Adrenal gland (tissue), 12 donors: ENCODE data around the gene OSBPL10. TPM values are rescaled to one million over a fixed set of nuclear protein-coding genes. Genes with fewer than 3 reads are reported as not detected.

ENCODE experiments used
- DNase-seq, 7 donors: peaks; one replicate each; pipeline ENCODE4 v3.0.0-alpha.2; 2019 to 2020
- H3K27ac ChIP-seq, 5 donors: fragments of 200-600 bp; sonication (generic) in 4 of 5; 1 replicate in 3 of 5; 2 replicates in 2 of 5; pipeline versions ENCODE4 v1.5.1 to v1.8.0; 2016 to 2020; ENCODE audit warnings: mild to moderate bottlenecking in 1 of 5
- H3K27me3 ChIP-seq: fragments of 200-600 bp; 2 replicates; pipeline ENCODE4 v1.8.0; 2021
- H3K36me3 ChIP-seq, 2 donors: fragments of 200-600 bp; replicated peaks in 1 of 2; 1 replicate in 1 of 2; 2 replicates in 1 of 2; pipeline versions ENCODE4 v1.5.1 to v1.8.0; 2018 to 2022
- H3K4me1 ChIP-seq, 2 donors: fragments of 200-600 bp; replicated peaks in 1 of 2; 1 replicate in 1 of 2; 2 replicates in 1 of 2; pipeline versions ENCODE4 v1.5.1 to v1.8.0; 2018 to 2021
- H3K4me3 ChIP-seq, 4 donors: fragments of 200-600 bp; sonication (generic) in 3 of 4; one replicate each; pipeline ENCODE4 v1.5.1; 2016 to 2018
- H3K9me3 ChIP-seq, 3 donors: fragments of 200-600 bp; sonication (generic) in 1 of 3; replicated peaks in 1 of 3; 1 replicate in 2 of 3; 2 replicates in 1 of 3; pipeline versions ENCODE4 v1.5.1 to v1.8.0; 2016 to 2021
- POLR2A ChIP-seq, 2 donors: fragments of 450-650 bp; IDR thresholded peaks; one replicate each; pipeline ENCODE4 v1.6.1; 2017; ENCODE audit warnings: antibody characterized with exemption in 2 of 2, mild to moderate bottlenecking in 2 of 2, moderate library complexity in 1 of 2
- WGBS, 4 donors: extraction: QIAGEN DNeasy Blood & Tissue Kit in 2 of 4; methylation state at CpG; one replicate each; pipeline versions ENCODE4 v1.1.5 to v1.1.7; 2013 to 2017; 5-methylcytosine and 5-hydroxymethylcytosine counted together
- intact Hi-C, 2 donors: fragments of 100-400 bp; cut with DNase I; formaldehyde crosslinking; loops; one replicate each; pipeline versions ENCODE4 v1.14.1 to v1.15.0; 2022 to 2023
- polyA plus RNA-seq, 3 donors: library from polyadenylated mRNA; stranded (reverse); fragments of 200-250 nt in 2 of 3; fragments of 350-450 nt in 1 of 3; fragmentation: Illumina TruSeq in 1 of 3; extraction: RNeasy Lipid Tissue Mini Kit (QIAGEN cat#74804) in 1 of 3; gene quantifications; one replicate each; pipeline ENCODE4 v1.2.3, GENCODE V29; 2013 to 2014
- total RNA-seq, 9 donors: library from RNA; depleted of rRNA in 4 of 9; stranded (reverse); fragments of >200 nt in 4 of 9; fragments of 120-200 nt in 1 of 9; fragmentation: NEBNext Ultra II Directional in 1 of 9; extraction: Animal tissue kit (Norgen Biotek cat#: 25700) in 1 of 9; gene quantifications; one replicate each; pipeline versions ENCODE4 v1.1.0 to v1.2.4, GENCODE V29; 2013 to 2023
- TF ChIP-seq, protein P1 (sequence below), 6 experiments: fragments of 450-650 bp in 4 of 6; fragments of 200-600 bp in 2 of 6; sonication (generic) in 1 of 6; IDR thresholded peaks; 1 replicate in 5 of 6; 2 replicates in 1 of 6; pipeline versions ENCODE4 v1.5.1 to v1.8.0; 2016 to 2021; ENCODE audit warnings: antibody characterized with exemption in 6 of 6, mild to moderate bottlenecking in 2 of 6, moderate library complexity in 1 of 6
- donor health status: healthy with polysubstance abuse.
- donor health status: Bipolar disorder and iron deficiency.
- donor health status: DM: yes; HTN: yes; CAD: no.
- donor health status: DM: no; HTN: no; CAD: no.
- donor health status: DM: no; HTN: no; CAD: no.
- donor health status: DM: yes; HTN: yes; CAD: no.

The OSBPL10 gene
- total and polyA plus RNA-seq, 12 donors, result 2.0 to 55.6 (median 9.4) TPM

- TF ChIP-seq, protein P1, sequence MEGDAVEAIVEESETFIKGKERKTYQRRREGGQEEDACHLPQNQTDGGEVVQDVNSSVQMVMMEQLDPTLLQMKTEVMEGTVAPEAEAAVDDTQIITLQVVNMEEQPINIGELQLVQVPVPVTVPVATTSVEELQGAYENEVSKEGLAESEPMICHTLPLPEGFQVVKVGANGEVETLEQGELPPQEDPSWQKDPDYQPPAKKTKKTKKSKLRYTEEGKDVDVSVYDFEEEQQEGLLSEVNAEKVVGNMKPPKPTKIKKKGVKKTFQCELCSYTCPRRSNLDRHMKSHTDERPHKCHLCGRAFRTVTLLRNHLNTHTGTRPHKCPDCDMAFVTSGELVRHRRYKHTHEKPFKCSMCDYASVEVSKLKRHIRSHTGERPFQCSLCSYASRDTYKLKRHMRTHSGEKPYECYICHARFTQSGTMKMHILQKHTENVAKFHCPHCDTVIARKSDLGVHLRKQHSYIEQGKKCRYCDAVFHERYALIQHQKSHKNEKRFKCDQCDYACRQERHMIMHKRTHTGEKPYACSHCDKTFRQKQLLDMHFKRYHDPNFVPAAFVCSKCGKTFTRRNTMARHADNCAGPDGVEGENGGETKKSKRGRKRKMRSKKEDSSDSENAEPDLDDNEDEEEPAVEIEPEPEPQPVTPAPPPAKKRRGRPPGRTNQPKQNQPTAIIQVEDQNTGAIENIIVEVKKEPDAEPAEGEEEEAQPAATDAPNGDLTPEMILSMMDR (IDR thresholded peaks at IDR 0.05), result no peak
- TF ChIP-seq POLR2A (IDR thresholded peaks at IDR 0.05), result no peak
- Histone ChIP-seq H3K9me3 (no peaks in the 10 kb centered on the region), H3K36me3 (no peaks in the 10 kb centered on the region), H3K4me3 (no peak overlapping the region), H3K27me3 (no peaks in the 10 kb centered on the region), H3K27ac (no peak overlapping the region), H3K4me1 (no peaks in the 10 kb centered on the region)
- 91 to 97% (median 94%) methylated on average over 4 of the region's 4 CpGs for WGBS, 4 donors
- DNase-seq, result no peak
- intact Hi-C loops, result no loop called here
These were observed 33.9 kb downstream of the OSBPL10 start for GRCh38 chr3:31947162-31947561.

DNA sequence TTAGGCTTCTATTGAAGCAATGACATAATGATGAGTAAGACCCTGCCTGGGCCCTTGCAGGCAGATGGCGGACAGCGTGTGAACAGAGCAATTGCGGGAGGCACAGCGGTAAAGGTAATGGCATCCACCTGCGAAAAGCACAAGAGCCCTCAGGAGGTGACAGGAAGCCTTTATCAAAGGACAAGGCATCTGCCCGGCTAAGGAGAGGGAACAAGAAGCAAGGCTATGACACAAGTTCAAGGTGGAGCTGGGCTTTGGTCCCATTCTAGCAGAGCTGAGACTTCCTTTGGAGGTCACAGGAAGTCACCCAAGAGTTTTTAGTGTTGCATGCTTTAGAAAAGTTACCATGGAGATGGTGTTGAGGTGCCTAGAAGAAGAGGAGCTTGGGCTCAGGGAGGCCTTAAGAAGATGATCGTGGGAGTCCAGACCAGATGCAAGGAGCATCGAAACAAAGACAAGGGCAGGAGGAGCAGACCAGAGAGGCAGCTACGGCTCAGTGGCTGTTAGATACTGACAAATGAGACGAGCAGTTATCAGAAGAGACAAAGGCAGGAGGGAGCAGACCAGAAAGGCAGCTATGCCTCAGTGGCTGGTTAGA lies 34.5 kb downstream of the OSBPL10 start:
- H3K27ac ChIP-seq, result no peak overlapping the region
- no peaks in the 10 kb centered on the region for H3K27me3 ChIP-seq
- no peaks in the 10 kb centered on the region for H3K36me3 ChIP-seq
- intact Hi-C loops, result no loop called here
- H3K9me3 ChIP-seq, result no peaks in the 10 kb centered on the region
- no peak overlapping the region for H3K4me3 ChIP-seq
- no peaks in the 10 kb centered on the region for H3K4me1 ChIP-seq
- 76 to 87% (median 83%) methylated on average over 10 of the region's 10 CpGs for WGBS, 4 donors
- no peak for DNase-seq
- TF ChIP-seq POLR2A (IDR thresholded peaks at IDR 0.05), result no peak

- WGBS, 4 donors, result 78 to 85% (median 83%) methylated on average over 3 of the region's 3 CpGs
- TF ChIP-seq, protein P1 (IDR thresholded peaks at IDR 0.05), result no peak
- no peak for TF ChIP-seq POLR2A (IDR thresholded peaks at IDR 0.05)
These were observed 35.4 kb downstream of the OSBPL10 start for GRCh38 chr3:31945738-31946052.

GRCh38 chr3:31943041-31943440 lies 38.0 kb downstream of the OSBPL10 start:
- TF ChIP-seq, protein P1 (IDR thresholded peaks at IDR 0.05), result no peak
- TF ChIP-seq POLR2A (IDR thresholded peaks at IDR 0.05), result no peak
- no peaks in the 10 kb centered on the region for H3K27me3 ChIP-seq
- no peaks in the 10 kb centered on the region for H3K36me3 ChIP-seq
- no peaks in the 10 kb centered on the region for H3K9me3 ChIP-seq
- H3K27ac ChIP-seq, result no peak overlapping the region
- H3K4me3 ChIP-seq, result no peak overlapping the region
- H3K4me1 ChIP-seq, result no peaks in the 10 kb centered on the region
- intact Hi-C loops, result no loop called here
- DNase-seq, result no peak

More at GRCh38 chr3:31945738-31946052, 35.4 kb downstream of the OSBPL10 start:
- Histone ChIP-seq H3K4me1 (no peaks in the 10 kb centered on the region), H3K36me3 (no peaks in the 10 kb centered on the region), H3K4me3 (no peak overlapping the region), H3K27me3 (no peaks in the 10 kb centered on the region), H3K27ac (no peak overlapping the region), H3K9me3 (no peaks in the 10 kb centered on the region)
- DNase-seq, result no peak
- intact Hi-C loops, result no loop called here

GRCh38 chr3:31942446-31942845 lies 38.6 kb downstream of the OSBPL10 start:
- WGBS, 4 donors, result 90 to 100% (median 99%) methylated on average over 2 of the region's 2 CpGs
- no peak for TF ChIP-seq POLR2A (IDR thresholded peaks at IDR 0.05)
- TF ChIP-seq, protein P1 (IDR thresholded peaks at IDR 0.05), result no peak
- Histone ChIP-seq H3K27me3 (no peaks in the 10 kb centered on the region), H3K36me3 (no peaks in the 10 kb centered on the region), H3K27ac (no peak overlapping the region), H3K4me1 (peaks cover 0 to under 1% of the 10 kb centered on the region in 2 donors), H3K9me3 (no peaks in the 10 kb centered on the region), H3K4me3 (no peak overlapping the region)
- intact Hi-C loops, result no loop called here
- no peak for DNase-seq
